Mesothelial cell of epicardium (in vitro differentiated cells): ENCODE results near the gene MACROD2. TPM values are rescaled to one million over a fixed set of nuclear protein-coding genes. Genes with fewer than 3 reads are reported as not detected.

Experiments used
- DNase-seq, 2 experiments: peaks; one replicate each; pipeline ENCODE4 v3.0.0; 2021; ENCODE audit warnings: low spot score in 2 of 2; ENCODE audit not compliant: unreplicated experiment in 2 of 2
- H3K27ac Mint-ChIP-seq: 2 replicates; pipeline ENCODE4 v1.8.0; 2021; ENCODE audit warnings: mixed read lengths
- H3K27me3 Mint-ChIP-seq: 2 replicates; pipeline ENCODE4 v1.8.0; 2021; ENCODE audit warnings: low read depth, mixed read lengths
- H3K36me3 Mint-ChIP-seq: 2 replicates; pipeline ENCODE4 v1.8.0; 2021; ENCODE audit warnings: mixed read lengths
- H3K4me1 Mint-ChIP-seq: 2 replicates; pipeline ENCODE4 v1.8.0; 2021; ENCODE audit warnings: mixed read lengths
- H3K4me3 Mint-ChIP-seq: 2 replicates; pipeline ENCODE4 v1.8.0; 2021; ENCODE audit warnings: mild to moderate bottlenecking, moderate library complexity, mixed read lengths
- H3K9me3 Mint-ChIP-seq: 2 replicates; pipeline ENCODE4 v1.8.0; 2021; ENCODE audit warnings: mixed read lengths
- CTCF ChIP-seq: fragments of 200-600 bp; sonication (generic); IDR thresholded peaks from one replicate; pipeline ENCODE4 v1.5.0; 2021; ENCODE audit warnings: antibody characterized with exemption; ENCODE audit not compliant: unreplicated experiment
- total RNA-seq: library from RNA; stranded (reverse); gene quantifications from 3 replicates; pipeline ENCODE4 v1.2.1, GENCODE V29; 2021

The MACROD2 gene
- total RNA-seq, 1 donor from 2014 or later: 10.0 TPM

DNA sequence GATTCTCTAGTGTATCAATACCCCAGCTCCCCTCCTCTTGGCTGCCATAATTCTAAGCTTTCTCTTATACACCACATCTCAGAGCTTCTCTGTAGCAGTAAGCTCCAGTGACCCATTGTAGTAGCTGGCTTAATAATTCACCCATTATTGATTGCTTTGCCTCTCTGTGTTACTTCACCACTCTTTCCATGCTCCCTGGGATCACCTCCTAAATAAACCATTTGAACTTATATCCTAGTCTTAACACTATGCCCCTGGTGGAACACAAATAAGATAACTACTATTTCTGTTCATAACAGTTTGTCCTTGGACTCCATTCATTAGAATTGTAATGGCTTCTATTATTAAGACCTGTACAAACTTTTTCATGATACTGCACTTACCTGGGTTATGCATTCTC, 1819.0 kb downstream of the MACROD2 start:
- Mint-ChIP-seq H3K4me1 (peaks cover 47% of the 10 kb centered on the region), H3K27ac (peak overlapping the region; percentile 82), H3K4me3 (no peak overlapping the region), H3K9me3 (peaks cover 9% of the 10 kb centered on the region), H3K36me3 (no peaks in the 10 kb centered on the region), H3K27me3 (no peaks in the 10 kb centered on the region)
- DNase-seq: no peak
- no peak for TF ChIP-seq CTCF

- H3K9me3 Mint-ChIP-seq: peaks cover 9% of the 10 kb centered on the region
- peaks cover 47% of the 10 kb centered on the region for H3K4me1 Mint-ChIP-seq
- peak overlapping the region; percentile 68 for H3K27ac Mint-ChIP-seq
- no peak overlapping the region for H3K4me3 Mint-ChIP-seq
- DNase-seq: no peak
- TF ChIP-seq CTCF: no peak
- H3K36me3 Mint-ChIP-seq: no peaks in the 10 kb centered on the region
- H3K27me3 Mint-ChIP-seq: no peaks in the 10 kb centered on the region
These were observed 1819.6 kb downstream of the MACROD2 start for GRCh38 chr20:15814911-15815310.

DNA sequence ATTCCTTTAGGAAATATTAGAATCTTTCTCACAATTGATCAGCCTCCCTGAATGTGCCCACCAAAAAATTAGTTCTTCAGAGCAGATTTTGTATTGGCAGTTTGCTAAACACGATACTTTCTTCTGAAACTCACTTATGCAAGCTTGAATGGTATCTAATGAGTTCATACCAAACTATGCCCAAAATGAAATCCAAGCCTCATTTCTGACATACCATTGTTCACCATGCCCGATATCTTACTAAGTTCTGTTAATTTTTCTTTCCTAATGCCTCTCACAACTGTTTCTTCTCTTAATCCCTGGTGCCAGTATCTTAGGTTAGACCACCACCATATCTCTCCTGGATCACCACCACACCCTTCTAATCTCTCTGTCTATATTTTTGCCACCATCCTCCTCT, 1822.0 kb downstream of the MACROD2 start:
- H3K36me3 Mint-ChIP-seq: no peaks in the 10 kb centered on the region

GRCh38 chr20:15818651-15819071, 1823.3 kb downstream of the MACROD2 start:
- no peak for DNase-seq
- no peak overlapping the region for H3K27ac Mint-ChIP-seq
- no peaks in the 10 kb centered on the region for H3K36me3 Mint-ChIP-seq
- peaks cover 38% of the 10 kb centered on the region for H3K4me1 Mint-ChIP-seq
- peaks cover 9% of the 10 kb centered on the region for H3K9me3 Mint-ChIP-seq
- no peak overlapping the region for H3K4me3 Mint-ChIP-seq
- no peaks in the 10 kb centered on the region for H3K27me3 Mint-ChIP-seq
- no peak for TF ChIP-seq CTCF

More for the DNA sequence above, 1822.0 kb downstream of the MACROD2 start:
- no peaks in the 10 kb centered on the region for H3K27me3 Mint-ChIP-seq
- TF ChIP-seq CTCF: no peak
- peaks cover 46% of the 10 kb centered on the region for H3K4me1 Mint-ChIP-seq
- DNase-seq: no peak
- no peak overlapping the region for H3K27ac Mint-ChIP-seq
- H3K4me3 Mint-ChIP-seq: no peak overlapping the region
- peaks cover 9% of the 10 kb centered on the region for H3K9me3 Mint-ChIP-seq

- Mint-ChIP-seq H3K9me3 (no peaks in the 10 kb centered on the region), H3K36me3 (no peaks in the 10 kb centered on the region), H3K27ac (no peak overlapping the region), H3K4me3 (no peak overlapping the region), H3K27me3 (no peaks in the 10 kb centered on the region), H3K4me1 (peaks cover 5% of the 10 kb centered on the region)
- no peak for TF ChIP-seq CTCF
- no peak for DNase-seq
These were observed 1828.4 kb downstream of the MACROD2 start for GRCh38 chr20:15823718-15824117.

GRCh38 chr20:15827628-15828027, 1832.3 kb downstream of the MACROD2 start:
- Mint-ChIP-seq H3K27me3 (peaks cover 2% of the 10 kb centered on the region), H3K4me1 (no peaks in the 10 kb centered on the region), H3K9me3 (no peaks in the 10 kb centered on the region), H3K36me3 (no peaks in the 10 kb centered on the region), H3K27ac (no peak overlapping the region), H3K4me3 (no peak overlapping the region)
- no peak for DNase-seq
- no peak for TF ChIP-seq CTCF
